H9 (cell line): Measurements from ENCODE around the gene CDK5R1. TPM values are rescaled to one million over a fixed set of nuclear protein-coding genes. Genes with fewer than 3 reads are reported as not detected.

ENCODE experiments used
- DNase-seq: peaks from one replicate; pipeline ENCODE4 v3.0.0-alpha.2; 2017
- H2AFZ ChIP-seq: one replicate; pipeline ENCODE4 v1.6.1; 2013; ENCODE audit warnings: mild to moderate bottlenecking, low read length, control low read depth, moderate library complexity
- H2AK5ac ChIP-seq: 2 replicates; pipeline ENCODE4 v1.6.1; 2013; ENCODE audit warnings: low read length, control low read depth, mixed read lengths; ENCODE audit not compliant: insufficient read length
- H2BK120ac ChIP-seq: one replicate; pipeline ENCODE4 v1.6.1; 2013; ENCODE audit warnings: low read depth, mild to moderate bottlenecking, low read length, control low read depth, inconsistent platforms; ENCODE audit not compliant: poor library complexity, severe bottlenecking
- H2BK12ac ChIP-seq: 2 replicates; pipeline ENCODE4 v1.6.1; 2013; ENCODE audit warnings: low read length, control low read depth, mixed read lengths, low read depth; ENCODE audit not compliant: insufficient read length
- H2BK15ac ChIP-seq: 2 replicates; pipeline ENCODE4 v1.6.1; 2013; ENCODE audit warnings: low read depth, low read length, control low read depth
- H2BK20ac ChIP-seq: one replicate; pipeline ENCODE4 v1.6.1; 2013; ENCODE audit warnings: low read depth, mild to moderate bottlenecking, low read length, control low read depth, inconsistent platforms; ENCODE audit not compliant: poor library complexity, severe bottlenecking
- H2BK5ac ChIP-seq: 2 replicates; pipeline ENCODE4 v1.6.1; 2013; ENCODE audit warnings: low read length, control low read depth, mixed read lengths; ENCODE audit not compliant: insufficient read length
- H3K14ac ChIP-seq: 2 replicates; pipeline ENCODE4 v1.6.1; 2013; ENCODE audit warnings: low read length, control low read depth; ENCODE audit not compliant: insufficient read depth
- H3K18ac ChIP-seq: 2 replicates; pipeline ENCODE4 v1.6.1; 2013; ENCODE audit warnings: low read depth, mild to moderate bottlenecking, mixed read lengths, low read length, control low read depth; ENCODE audit not compliant: insufficient read length
- H3K23ac ChIP-seq: 2 replicates; pipeline ENCODE4 v1.6.1; 2013; ENCODE audit warnings: low read length, control low read depth, mixed read lengths, low read depth; ENCODE audit not compliant: insufficient read length
- H3K23me2 ChIP-seq: 2 replicates; pipeline ENCODE4 v1.6.1; 2013; ENCODE audit warnings: low read depth, mild to moderate bottlenecking, mixed read lengths, low read length, control low read depth; ENCODE audit not compliant: insufficient read length, poor library complexity, severe bottlenecking
- H3K27ac ChIP-seq: 2 replicates; pipeline ENCODE4 v1.5.1; 2013; ENCODE audit warnings: low read length, control low read depth, mixed read lengths, low read depth; ENCODE audit not compliant: insufficient read length
- H3K27me3 ChIP-seq: 2 replicates; pipeline ENCODE4 v1.6.1; 2013; ENCODE audit warnings: low read length, control low read depth, inconsistent platforms; ENCODE audit not compliant: insufficient read depth
- H3K4ac ChIP-seq: 2 replicates; pipeline ENCODE4 v1.6.1; 2013; ENCODE audit warnings: low read depth, mild to moderate bottlenecking, control low read depth, inconsistent platforms, low read length, moderate library complexity
- H3K4me1 ChIP-seq: 2 replicates; pipeline ENCODE4 v1.6.1; 2013; ENCODE audit warnings: low read length, control low read depth, inconsistent platforms; ENCODE audit not compliant: insufficient read depth
- H3K4me2 ChIP-seq: 2 replicates; pipeline ENCODE4 v1.6.1; 2013; ENCODE audit warnings: low read length, control low read depth, mixed read lengths; ENCODE audit not compliant: insufficient read length, insufficient read depth
- H3K56ac ChIP-seq: 2 replicates; pipeline ENCODE4 v1.6.1; 2013; ENCODE audit warnings: low read depth, mild to moderate bottlenecking, mixed read lengths, low read length, control low read depth; ENCODE audit not compliant: insufficient read length
- H3K79me1 ChIP-seq: 2 replicates; pipeline ENCODE4 v1.6.1; 2013; ENCODE audit warnings: low read depth, mild to moderate bottlenecking, moderate library complexity, low read length, control low read depth, inconsistent platforms; ENCODE audit not compliant: insufficient read depth, poor library complexity, severe bottlenecking
- H3K79me2 ChIP-seq: 2 replicates; pipeline ENCODE4 v1.6.1; 2013; ENCODE audit warnings: low read length, control low read depth, inconsistent platforms; ENCODE audit not compliant: insufficient read depth
- H3K9ac ChIP-seq: 2 replicates; pipeline ENCODE4 v1.6.1; 2013; ENCODE audit warnings: low read length, control low read depth, mixed read lengths; ENCODE audit not compliant: insufficient read length; ENCODE audit errors: extremely low read depth
- H3K9me3 ChIP-seq: one replicate; pipeline ENCODE4 v1.6.1; 2013; ENCODE audit warnings: low read depth, low read length, inconsistent platforms; ENCODE audit not compliant: control insufficient read depth
- H3T11ph ChIP-seq: one replicate; pipeline ENCODE4 v1.6.1; 2013; ENCODE audit warnings: mild to moderate bottlenecking, low read length, control low read depth, inconsistent platforms
- H4K20me1 ChIP-seq: one replicate; pipeline ENCODE4 v1.6.1; 2013; ENCODE audit not compliant: control insufficient read depth, insufficient read length, insufficient read depth
- H4K5ac ChIP-seq: 2 replicates; pipeline ENCODE4 v1.6.1; 2013; ENCODE audit warnings: low read depth, mild to moderate bottlenecking, mixed read lengths, low read length, control low read depth; ENCODE audit not compliant: insufficient read length
- H4K8ac ChIP-seq: replicated peaks from 2 replicates; pipeline ENCODE4 v1.6.1; 2013; ENCODE audit warnings: low read length, control low read depth, mixed read lengths, low read depth; ENCODE audit not compliant: insufficient read length
- H4K91ac ChIP-seq: 2 replicates; pipeline ENCODE4 v1.6.1; 2013; ENCODE audit warnings: low read depth, mild to moderate bottlenecking, moderate library complexity, mixed read lengths, low read length, control low read depth; ENCODE audit not compliant: insufficient read length
- H3K27ac Mint-ChIP-seq, 3 experiments: 2 replicates in 2 of 3; 3 replicates in 1 of 3; pipeline ENCODE4 v1.8.0; 2020 to 2021; ENCODE audit warnings: mixed read lengths in 3 of 3, mild to moderate bottlenecking in 1 of 3, moderate library complexity in 1 of 3
- H3K27me3 Mint-ChIP-seq: 2 replicates; pipeline ENCODE4 v1.8.0; 2021; ENCODE audit warnings: low read depth, mild to moderate bottlenecking, moderate library complexity, mixed read lengths
- H3K36me3 Mint-ChIP-seq, 3 experiments: 2 replicates in 2 of 3; 3 replicates in 1 of 3; pipeline ENCODE4 v1.8.0; 2020 to 2021; ENCODE audit warnings: low read depth in 3 of 3, mixed read lengths in 3 of 3; ENCODE audit not compliant: insufficient read depth in 1 of 3
- H3K4me1 Mint-ChIP-seq, 2 experiments: 2 replicates each; pipeline ENCODE4 v1.8.0; 2020; ENCODE audit warnings: mixed read lengths in 2 of 2
- H3K4me3 Mint-ChIP-seq, 2 experiments: 2 replicates in 1 of 2; 3 replicates in 1 of 2; pipeline ENCODE4 v1.8.0; 2020 to 2021; ENCODE audit warnings: mild to moderate bottlenecking in 2 of 2, mixed read lengths in 2 of 2, moderate library complexity in 1 of 2
- H3K9me3 Mint-ChIP-seq, 2 experiments: 2 replicates in 1 of 2; 3 replicates in 1 of 2; pipeline ENCODE4 v1.8.0; 2020; ENCODE audit warnings: mild to moderate bottlenecking in 2 of 2, mixed read lengths in 2 of 2, moderate library complexity in 1 of 2
- CTCF ChIP-seq: fragments of 200-600 bp; sonication (generic); conservative IDR thresholded peaks from 3 replicates; pipeline ENCODE4 v1.8.0; 2021; ENCODE audit warnings: antibody characterized with exemption, mild to moderate bottlenecking
- WGBS: extraction: QIAGEN DNeasy Blood & Tissue Kit; methylation state at CpG from one replicate; pipeline ENCODE4 v1.1.7; 2013; ENCODE audit warnings: missing lambda C conversion rate, low lambda C conversion rate, mixed read lengths; ENCODE audit not compliant: insufficient read length; ENCODE audit errors: extremely low coverage; 5-methylcytosine and 5-hydroxymethylcytosine counted together
- total RNA-seq: library from RNA; stranded (reverse); gene quantifications from 2 replicates; pipeline ENCODE4 v1.2.1, GENCODE V29; 2021

The CDK5R1 gene
- total RNA-seq, 1 experiment from 2014 or later: 11.4 TPM

GRCh38 chr17:32508926-32509325 lies 22.1 kb downstream of the CDK5R1 start:
- H2AFZ ChIP-seq: no peak overlapping the region
- no peaks in the 10 kb centered on the region for H3K79me2 ChIP-seq
- H4K5ac ChIP-seq: no peak overlapping the region
- no peak overlapping the region for H3K9ac ChIP-seq
- no peak overlapping the region for H3K56ac ChIP-seq
- H3K27ac Mint-ChIP-seq: no peak overlapping the region
- no peak overlapping the region for H3K4me3 Mint-ChIP-seq
- TF ChIP-seq CTCF: no peak
- no peak overlapping the region for H2BK15ac ChIP-seq
- H3K79me1 ChIP-seq: no peaks in the 10 kb centered on the region
- H3T11ph ChIP-seq: no peak overlapping the region
- H3K9me3 ChIP-seq: no peaks in the 10 kb centered on the region
- H4K8ac ChIP-seq: no peak overlapping the region
- no peak overlapping the region for H3K23ac ChIP-seq
- H2BK120ac ChIP-seq: no peak overlapping the region
- H4K20me1 ChIP-seq: no peaks in the 10 kb centered on the region
- H3K4me1 Mint-ChIP-seq: peaks cover 7 to 17% of the 10 kb centered on the region in 2 experiments
- H3K23me2 ChIP-seq: no peaks in the 10 kb centered on the region
- DNase-seq: no peak
- no peak overlapping the region for H3K4me2 ChIP-seq
- H2BK12ac ChIP-seq: no peak overlapping the region
- no peak overlapping the region for H3K27ac ChIP-seq
- WGBS: no CpG with 5 or more reads among the region's 5 CpGs
- no peaks in the 10 kb centered on the region for H3K36me3 Mint-ChIP-seq
- no peaks in the 10 kb centered on the region for H3K9me3 Mint-ChIP-seq
- no peak overlapping the region for H3K18ac ChIP-seq
- H2AK5ac ChIP-seq: no peak overlapping the region
- no peak overlapping the region for H3K14ac ChIP-seq
- no peak overlapping the region for H3K4ac ChIP-seq
- no peak overlapping the region for H4K91ac ChIP-seq
- H2BK20ac ChIP-seq: no peak overlapping the region
- no peaks in the 10 kb centered on the region for H3K4me1 ChIP-seq
- H3K27me3 Mint-ChIP-seq: no peaks in the 10 kb centered on the region; the same call in 1 of the 2 replicates
- no peaks in the 10 kb centered on the region for H3K27me3 ChIP-seq
- H2BK5ac ChIP-seq: no peak overlapping the region
